ENCODE data around the gene ANKFN1.

ANKFN1 gene

GRCh38 chr17:56505154-56505756, 352.0 kb downstream of the ANKFN1 start:
- H3K4me3 ChIP-seq (ENCODE audit: low read depth, low read length) = no peak overlapping the region
- TF ChIP-seq CTCF (IDR thresholded peaks at IDR 0.05; ENCODE audit: low read depth, low read length) = no peak

- H3K4me3 ChIP-seq (ENCODE audit: low read depth, low read length) = no peak overlapping the region
- no peak for TF ChIP-seq CTCF (IDR thresholded peaks at IDR 0.05; ENCODE audit: low read depth, low read length)
Measured at GRCh38 chr17:56506349-56506748, 353.1 kb downstream of the ANKFN1 start.

GRCh38 chr17:56510554-56511342, 357.5 kb downstream of the ANKFN1 start:
- TF ChIP-seq CTCF (IDR thresholded peaks at IDR 0.05; ENCODE audit: low read depth, low read length) = no peak
- no peak overlapping the region for H3K4me3 ChIP-seq (ENCODE audit: low read depth, low read length)

- H3K4me3 ChIP-seq (ENCODE audit: low read depth, low read length) = no peak overlapping the region
- no peak for TF ChIP-seq CTCF (IDR thresholded peaks at IDR 0.05; ENCODE audit: low read depth, low read length)
Measured at GRCh38 chr17:56514264-56514663, 361.0 kb downstream of the ANKFN1 start.

- no peak for TF ChIP-seq CTCF (IDR thresholded peaks at IDR 0.05; ENCODE audit: low read depth, low read length)
- H3K4me3 ChIP-seq (ENCODE audit: low read depth, low read length) = no peak overlapping the region
Measured at GRCh38 chr17:56514899-56515298, 361.6 kb downstream of the ANKFN1 start.

GRCh38 chr17:56521414-56522141, 368.3 kb downstream of the ANKFN1 start:
- H3K4me3 ChIP-seq (ENCODE audit: low read depth, low read length) = no peak overlapping the region
- TF ChIP-seq CTCF (IDR thresholded peaks at IDR 0.05; ENCODE audit: low read depth, low read length) = no peak

- TF ChIP-seq CTCF (IDR thresholded peaks at IDR 0.05; ENCODE audit: low read depth, low read length) = no peak
- no peak overlapping the region for H3K4me3 ChIP-seq (ENCODE audit: low read depth, low read length)
Measured at GRCh38 chr17:56523042-56523441, 369.8 kb downstream of the ANKFN1 start.

All from WI38 (cell line).